Memory B cell (primary cell): ENCODE results near the gene PGAM2.

ENCODE experiments used
- ATAC-seq: fragments of 150-1000 bp; cut with Tn5 transposase; 2 replicates; pipeline ENCODE4 v1.10.0; 2021; ENCODE audit warnings: low read depth, mild to moderate bottlenecking, moderate library complexity
- DNase-seq, 2 donors: peaks; one replicate each; pipeline ENCODE4 v3.0.0; 2022; ENCODE audit warnings: low spot score in 2 of 2
- H3K27ac Mint-ChIP-seq: one replicate; pipeline ENCODE4 v1.8.0; 2022; ENCODE audit warnings: mild to moderate bottlenecking, moderate library complexity, mixed read lengths
- H3K27me3 Mint-ChIP-seq: one replicate; pipeline ENCODE4 v1.8.0; 2022; ENCODE audit warnings: mixed read lengths
- H3K36me3 Mint-ChIP-seq: one replicate; pipeline ENCODE4 v1.8.0; 2022; ENCODE audit warnings: mild to moderate bottlenecking, mixed read lengths
- H3K4me1 Mint-ChIP-seq: one replicate; pipeline ENCODE4 v1.8.0; 2022; ENCODE audit warnings: mixed read lengths
- H3K4me3 Mint-ChIP-seq: one replicate; pipeline ENCODE4 v1.8.0; 2022; ENCODE audit warnings: mild to moderate bottlenecking, moderate library complexity, mixed read lengths
- H3K9me3 Mint-ChIP-seq: one replicate; pipeline ENCODE4 v1.8.0; 2022; ENCODE audit warnings: mixed read lengths

The PGAM2 gene

DNA sequence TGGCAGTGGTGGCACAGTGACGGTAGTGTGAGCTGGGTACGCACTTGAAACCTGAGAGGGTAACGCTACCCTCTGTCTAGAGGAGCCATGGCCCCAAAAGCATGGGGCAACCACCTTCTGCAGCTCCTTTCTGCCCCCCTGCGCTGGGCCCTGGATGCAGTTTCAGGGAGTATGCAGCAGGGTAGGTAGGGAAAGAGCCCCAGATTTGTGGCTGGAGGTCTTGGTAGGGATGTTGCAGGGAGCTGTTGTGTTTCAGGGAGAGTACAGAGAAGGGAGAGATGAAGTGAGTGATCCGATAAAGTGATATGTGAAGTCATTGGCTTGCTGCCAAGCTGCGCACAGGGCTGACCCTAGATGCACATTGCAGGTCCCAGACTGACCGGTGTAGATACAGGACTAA lies 2.7 kb upstream of the PGAM2 start:
- ATAC-seq = no peak
- peaks cover 8% of the 10 kb centered on the region for H3K36me3 Mint-ChIP-seq
- H3K27ac Mint-ChIP-seq = peak overlapping the region; percentile 79
- H3K27me3 Mint-ChIP-seq = no peaks in the 10 kb centered on the region
- no peak for DNase-seq
- peaks cover 3% of the 10 kb centered on the region for H3K9me3 Mint-ChIP-seq
- H3K4me3 Mint-ChIP-seq = no peak overlapping the region
- H3K4me1 Mint-ChIP-seq = peaks cover 52% of the 10 kb centered on the region

DNA sequence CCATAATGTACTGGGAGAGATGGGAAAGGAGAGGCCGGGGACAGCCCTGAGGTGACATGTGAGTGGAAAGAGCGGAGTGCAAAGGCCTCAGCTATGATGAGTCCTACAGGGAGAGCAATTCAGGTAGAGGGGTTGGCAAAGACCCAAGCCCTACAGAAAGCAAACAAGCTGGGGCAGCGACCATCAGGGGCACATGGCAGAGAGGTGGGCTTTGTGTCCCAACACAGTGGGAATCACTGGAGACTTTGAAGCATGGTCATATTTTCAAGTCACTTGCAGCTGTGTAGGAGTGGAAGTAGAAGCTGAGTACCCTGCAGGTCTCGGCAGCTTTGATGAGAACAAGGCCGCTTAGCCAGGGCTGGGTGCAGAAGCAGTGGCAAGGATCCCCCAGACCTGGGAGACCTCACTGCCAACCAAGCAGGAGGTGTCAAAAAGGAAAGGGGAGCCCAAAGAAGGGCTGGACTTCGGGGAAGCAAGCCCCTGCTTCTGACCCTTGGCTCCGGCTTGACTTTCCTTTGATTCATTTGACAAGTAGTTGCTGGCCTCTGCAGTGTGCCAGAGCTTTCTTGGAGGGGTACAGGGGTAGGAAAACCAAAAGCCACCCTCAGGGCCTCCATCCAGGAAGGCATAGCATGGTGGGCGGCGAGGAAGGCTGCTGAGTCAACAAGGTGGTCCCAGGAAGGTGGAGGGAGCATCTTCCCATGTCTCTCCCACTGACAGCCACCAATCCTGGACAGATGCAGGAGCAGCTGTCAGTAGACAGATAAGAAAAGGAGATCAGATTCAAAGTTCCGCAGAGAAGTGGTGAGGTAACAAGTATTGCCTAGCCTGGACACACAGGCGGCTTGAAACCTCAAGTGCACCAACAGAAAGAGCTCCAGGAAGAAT lies 1.9 kb upstream of the PGAM2 start:
- H3K4me1 Mint-ChIP-seq = peaks cover 51% of the 10 kb centered on the region

DNA sequence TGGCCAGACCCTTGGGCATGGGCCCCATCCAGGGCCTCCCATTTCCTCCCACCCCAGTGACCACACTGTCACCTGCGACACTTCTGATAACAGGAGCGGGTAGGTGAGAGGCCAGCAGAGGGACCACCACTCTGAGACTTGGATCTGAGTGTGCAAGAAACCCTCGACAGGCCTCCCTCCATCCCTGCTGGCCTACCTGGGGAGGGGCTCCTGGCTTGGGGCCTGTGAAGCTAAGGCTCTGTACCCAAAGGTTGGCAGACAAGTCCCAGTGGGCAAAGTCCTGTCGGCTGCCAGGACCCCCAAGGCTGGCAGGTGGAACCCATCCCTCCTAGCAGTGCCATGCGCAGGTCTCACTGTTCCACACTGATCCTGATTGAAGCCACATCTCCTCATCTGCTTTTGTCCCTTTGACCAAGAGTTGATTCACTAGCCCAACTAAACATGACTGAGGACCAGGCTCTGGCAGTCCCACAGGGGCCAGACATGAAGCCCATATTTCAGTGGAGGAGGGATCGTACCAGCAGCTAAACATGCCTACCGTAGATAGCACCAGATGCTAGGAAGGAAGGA lies 1.2 kb upstream of the PGAM2 start:
- Mint-ChIP-seq H3K4me3 (no peak overlapping the region), H3K9me3 (peaks cover 3% of the 10 kb centered on the region), H3K36me3 (peaks cover 7% of the 10 kb centered on the region), H3K4me1 (peaks cover 46% of the 10 kb centered on the region), H3K27me3 (no peaks in the 10 kb centered on the region), H3K27ac (no peak overlapping the region)
- ATAC-seq = no peak
- DNase-seq = no peak

More for the DNA sequence above, 1.9 kb upstream of the PGAM2 start:
- Mint-ChIP-seq H3K27ac (peak overlapping the region; percentile 79), H3K9me3 (peaks cover 3% of the 10 kb centered on the region), H3K27me3 (no peaks in the 10 kb centered on the region), H3K36me3 (peaks cover 8% of the 10 kb centered on the region), H3K4me3 (no peak overlapping the region)
- ATAC-seq (no peak), DNase-seq (no peak)

DNA sequence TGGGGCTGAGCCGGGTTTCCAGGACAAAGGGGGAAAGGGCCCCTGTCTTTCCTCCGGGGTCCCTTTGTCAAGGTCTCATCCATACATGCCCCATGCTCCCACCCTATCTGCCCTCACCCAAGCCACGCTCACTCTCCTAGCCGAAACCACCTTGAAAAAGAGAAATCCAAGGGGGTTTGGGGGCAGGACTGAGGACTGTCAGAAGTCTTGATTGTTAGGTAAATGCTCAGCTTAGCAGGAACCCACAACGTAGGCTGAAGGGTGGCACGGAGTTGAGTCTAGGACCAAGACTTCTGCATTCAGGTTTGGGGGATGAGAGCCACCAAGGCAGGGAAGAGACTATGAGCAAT lies 719 bp upstream of the PGAM2 start:
- DNase-seq (no peak), ATAC-seq (peak; percentile 33)
- Mint-ChIP-seq H3K4me1 (peaks cover 45% of the 10 kb centered on the region), H3K27ac (peak overlapping the region; percentile 88), H3K9me3 (peaks cover 3% of the 10 kb centered on the region), H3K27me3 (no peaks in the 10 kb centered on the region), H3K4me3 (peak overlapping the region; percentile 34), H3K36me3 (peaks cover 7% of the 10 kb centered on the region)

DNA sequence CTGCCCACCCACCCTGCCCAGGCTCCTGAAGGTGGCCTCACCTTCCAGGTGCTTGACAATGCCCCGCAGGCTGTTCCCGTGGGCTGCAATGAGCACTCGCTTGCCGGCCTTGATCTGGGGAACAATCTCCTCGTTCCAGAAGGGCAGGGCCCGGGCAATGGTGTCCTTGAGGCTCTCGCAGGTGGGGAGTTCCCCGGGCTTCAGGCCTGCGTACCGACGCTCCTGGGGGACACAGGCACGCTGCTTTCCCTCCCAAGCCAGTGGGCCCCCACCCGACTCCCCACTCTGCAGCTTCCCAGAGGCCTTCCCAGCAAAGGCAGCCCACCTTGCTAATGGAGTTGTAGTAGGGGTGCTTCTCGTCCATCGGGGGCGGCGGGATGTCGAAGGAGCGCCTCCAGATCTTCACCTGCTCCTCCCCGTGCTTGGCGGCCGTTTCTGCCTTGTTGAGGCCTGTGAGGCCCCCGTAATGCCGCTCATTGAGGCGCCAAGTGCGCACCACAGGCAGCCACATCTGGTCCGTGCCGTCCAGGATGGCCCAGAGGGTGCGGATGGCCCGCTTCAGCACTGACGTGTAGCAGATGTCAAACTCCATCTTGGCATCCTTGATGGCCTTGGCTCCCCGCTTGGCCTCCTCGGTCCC lies 456 bp downstream of the PGAM2 start:
- ATAC-seq (peak; percentile 51), DNase-seq (no peak)
- peaks cover 46% of the 10 kb centered on the region for H3K4me1 Mint-ChIP-seq
- no peaks in the 10 kb centered on the region for H3K27me3 Mint-ChIP-seq
- peaks cover 3% of the 10 kb centered on the region for H3K9me3 Mint-ChIP-seq
- H3K27ac Mint-ChIP-seq = peak overlapping the region; percentile 88
- peak overlapping the region; percentile 21 for H3K4me3 Mint-ChIP-seq
- H3K36me3 Mint-ChIP-seq = peaks cover 9% of the 10 kb centered on the region

DNA sequence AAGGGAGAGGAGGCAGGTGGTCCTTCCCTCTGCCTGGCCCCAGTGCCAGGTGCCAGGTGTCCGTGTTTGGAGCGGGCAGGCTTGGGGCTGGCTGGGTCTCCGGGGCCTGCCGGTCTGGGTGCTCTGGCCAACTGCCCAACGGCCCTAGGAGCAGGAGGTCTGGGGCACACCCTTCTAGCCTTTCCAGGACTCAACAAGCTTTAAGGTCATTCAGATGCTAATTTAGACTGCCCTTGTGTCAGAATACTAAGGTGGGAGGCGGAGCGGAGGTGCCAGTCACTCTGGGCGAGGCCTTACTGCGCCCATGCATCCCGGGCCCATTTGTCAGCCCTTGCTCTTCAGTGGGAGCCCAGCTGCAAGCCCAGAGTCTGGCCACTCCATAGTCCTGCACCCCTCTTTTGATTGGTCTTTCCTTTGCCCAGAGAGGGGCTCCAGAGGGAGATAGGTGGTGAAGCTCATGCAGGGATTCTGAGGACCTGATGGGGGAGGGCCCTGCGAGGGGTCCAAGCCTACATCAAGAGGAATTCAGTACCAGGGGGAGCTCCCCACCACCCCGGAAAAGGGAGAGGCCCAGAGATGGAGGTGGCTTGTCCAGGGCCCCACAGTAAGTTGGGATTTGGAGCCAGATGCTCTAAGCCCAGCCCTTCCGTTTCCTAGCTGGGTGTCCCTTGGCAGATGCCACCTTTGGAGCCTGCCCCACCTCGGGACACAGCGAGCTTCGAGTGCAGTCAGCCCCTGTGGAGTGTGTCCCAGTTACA lies 1.3 kb downstream of the PGAM2 start:
- Mint-ChIP-seq H3K4me3 (no peak overlapping the region), H3K4me1 (peaks cover 45% of the 10 kb centered on the region), H3K27me3 (no peaks in the 10 kb centered on the region), H3K36me3 (peaks cover 12% of the 10 kb centered on the region), H3K9me3 (peaks cover 2% of the 10 kb centered on the region), H3K27ac (peak overlapping the region; percentile 60)
- ATAC-seq (no peak), DNase-seq (no peak)

DNA sequence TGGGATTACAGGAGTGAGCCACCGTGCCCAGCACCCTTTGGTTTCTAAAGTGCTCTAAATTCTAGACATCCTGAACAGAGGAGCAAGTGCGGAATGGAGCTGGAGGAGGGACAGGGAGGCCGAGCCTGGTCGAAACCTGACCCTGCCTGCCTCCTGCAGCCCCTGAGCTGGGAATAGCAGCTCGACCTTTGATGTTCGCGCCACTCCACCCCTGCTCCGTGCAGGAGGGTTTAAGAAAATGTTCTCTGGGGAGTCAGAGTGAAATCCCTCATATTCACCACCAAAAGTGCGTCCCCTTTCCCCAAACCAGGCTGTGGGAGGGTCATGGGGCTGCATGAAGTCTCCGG lies 1.8 kb downstream of the PGAM2 start:
- H3K4me3 Mint-ChIP-seq = no peak overlapping the region

DNA sequence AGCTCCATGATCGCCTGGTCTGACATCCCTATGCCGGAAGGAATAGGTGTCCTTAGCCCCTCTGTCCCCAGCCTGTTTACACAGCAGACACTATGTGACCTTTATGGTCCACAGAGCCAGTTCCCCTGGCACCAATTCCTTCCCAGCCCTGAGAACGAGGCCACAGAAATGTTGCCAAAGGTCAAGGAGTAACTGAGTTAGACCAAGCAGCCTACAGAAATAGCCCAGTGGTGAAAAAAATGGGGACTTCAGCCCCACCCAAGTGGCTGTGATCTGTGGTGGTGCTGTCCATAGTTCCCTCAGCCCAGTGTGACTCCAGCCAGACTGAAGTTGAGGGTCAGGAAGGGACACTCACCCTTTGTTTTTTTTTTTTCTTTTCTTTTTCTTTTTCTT lies 2.5 kb downstream of the PGAM2 start:
- Mint-ChIP-seq H3K36me3 (peaks cover 19% of the 10 kb centered on the region), H3K9me3 (no peaks in the 10 kb centered on the region), H3K27me3 (no peaks in the 10 kb centered on the region), H3K4me3 (no peak overlapping the region), H3K27ac (no peak overlapping the region), H3K4me1 (peaks cover 53% of the 10 kb centered on the region)
- DNase-seq (no peak), ATAC-seq (no peak)

More for the DNA sequence above, 1.8 kb downstream of the PGAM2 start:
- no peaks in the 10 kb centered on the region for H3K27me3 Mint-ChIP-seq
- peaks cover 50% of the 10 kb centered on the region for H3K4me1 Mint-ChIP-seq
- peaks cover 15% of the 10 kb centered on the region for H3K36me3 Mint-ChIP-seq
- DNase-seq (no peak), ATAC-seq (no peak)
- H3K9me3 Mint-ChIP-seq = peaks cover 2% of the 10 kb centered on the region
- peak overlapping the region; percentile 60 for H3K27ac Mint-ChIP-seq

DNA sequence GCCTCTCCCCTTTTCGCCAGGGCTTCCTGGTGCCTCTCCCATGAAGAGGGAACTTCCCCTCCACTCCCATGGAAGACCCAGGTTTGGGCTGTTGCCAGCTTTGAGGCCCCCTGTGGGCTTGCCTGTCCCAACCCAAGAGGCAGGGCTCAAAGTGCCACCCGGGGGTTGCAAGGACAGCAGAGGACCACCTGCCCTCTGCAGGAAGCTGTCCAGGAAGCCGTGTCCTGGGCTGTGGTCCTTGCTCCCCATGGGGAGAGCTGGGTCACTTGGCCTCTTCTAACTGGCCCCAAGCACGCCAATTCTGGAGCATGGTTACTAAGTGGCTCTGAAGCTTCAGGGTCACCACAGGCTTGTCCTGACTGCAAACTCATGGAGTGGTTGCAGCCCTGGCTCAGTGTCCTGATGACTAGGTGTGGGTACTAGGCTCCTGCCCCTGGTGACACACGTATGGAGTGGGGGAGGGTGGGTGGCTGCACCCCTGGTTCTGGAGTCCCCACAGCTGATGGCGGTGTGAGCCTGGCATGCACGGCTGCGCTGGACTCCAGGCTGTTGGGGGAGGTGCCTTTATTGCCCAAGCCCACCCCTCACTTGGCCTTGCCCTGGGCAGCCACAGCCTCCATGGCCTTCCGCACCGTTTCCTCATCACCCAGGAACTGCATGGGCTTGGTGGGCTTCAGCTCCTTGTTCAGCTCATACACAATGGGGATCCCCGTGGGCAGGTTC lies 3.0 kb downstream of the PGAM2 start:
- Mint-ChIP-seq H3K4me3 (no peak overlapping the region), H3K9me3 (no peaks in the 10 kb centered on the region), H3K36me3 (peaks cover 24% of the 10 kb centered on the region), H3K27ac (no peak overlapping the region), H3K27me3 (no peaks in the 10 kb centered on the region), H3K4me1 (peaks cover 55% of the 10 kb centered on the region)
- DNase-seq = no peak
- no peak for ATAC-seq

DNA sequence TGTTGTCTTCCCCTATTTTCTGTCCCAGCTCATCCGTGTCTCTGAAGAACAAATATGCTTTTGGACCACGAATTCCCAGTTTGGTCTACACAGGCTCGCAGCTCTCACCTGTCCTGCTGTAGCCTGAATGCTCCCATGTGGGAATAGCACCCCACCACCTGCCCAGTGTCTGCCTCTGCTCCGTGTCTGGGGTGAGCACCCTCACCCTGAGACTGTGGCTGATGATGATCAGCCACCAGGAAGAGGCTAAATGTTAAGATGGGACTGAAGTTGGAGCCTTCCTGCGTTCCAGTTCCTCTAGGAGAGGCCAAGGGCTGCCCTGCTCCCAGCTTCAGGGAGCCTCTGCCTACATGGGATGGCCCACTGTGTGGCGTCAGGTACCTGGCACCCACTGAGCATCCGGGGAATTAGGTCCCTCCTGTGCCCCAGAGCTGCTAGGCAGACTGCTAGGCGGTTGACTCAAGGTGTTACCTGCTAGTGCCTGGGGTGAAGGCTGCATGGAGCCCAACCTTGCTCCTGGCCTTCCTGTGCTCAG lies 3.7 kb downstream of the PGAM2 start:
- Mint-ChIP-seq H3K27ac (no peak overlapping the region), H3K9me3 (no peaks in the 10 kb centered on the region), H3K36me3 (peaks cover 26% of the 10 kb centered on the region), H3K4me3 (no peak overlapping the region), H3K4me1 (peaks cover 55% of the 10 kb centered on the region), H3K27me3 (no peaks in the 10 kb centered on the region)
- no peak for ATAC-seq
- no peak for DNase-seq

DNA sequence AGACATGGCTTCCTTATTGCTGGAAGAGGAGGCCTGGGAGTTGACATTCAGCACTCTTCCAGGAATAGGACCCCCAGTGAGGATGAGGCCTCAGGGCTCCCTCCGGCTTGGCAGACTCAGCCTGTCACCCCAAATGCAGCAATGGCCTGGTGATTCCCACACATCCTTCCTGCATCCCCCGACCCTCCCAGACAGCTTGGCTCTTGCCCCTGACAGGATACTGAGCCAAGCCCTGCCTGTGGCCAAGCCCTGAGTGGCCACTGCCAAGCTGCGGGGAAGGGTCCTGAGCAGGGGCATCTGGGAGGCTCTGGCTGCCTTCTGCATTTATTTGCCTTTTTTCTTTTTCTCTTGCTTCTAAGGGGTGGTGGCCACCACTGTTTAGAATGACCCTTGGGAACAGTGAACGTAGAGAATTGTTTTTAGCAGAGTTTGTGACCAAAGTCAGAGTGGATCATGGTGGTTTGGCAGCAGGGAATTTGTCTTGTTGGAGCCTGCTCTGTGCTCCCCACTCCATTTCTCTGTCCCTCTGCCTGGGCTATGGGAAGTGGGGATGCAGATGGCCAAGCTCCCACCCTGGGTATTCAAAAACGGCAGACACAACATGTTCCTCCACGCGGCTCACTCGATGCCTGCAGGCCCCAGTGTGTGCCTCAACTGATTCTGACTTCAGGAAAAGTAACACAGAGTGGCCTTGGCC lies 4.3 kb downstream of the PGAM2 start:
- Mint-ChIP-seq H3K9me3 (no peaks in the 10 kb centered on the region), H3K27me3 (no peaks in the 10 kb centered on the region), H3K36me3 (peaks cover 27% of the 10 kb centered on the region), H3K4me3 (no peak overlapping the region), H3K4me1 (peaks cover 56% of the 10 kb centered on the region), H3K27ac (no peak overlapping the region)
- no peak for DNase-seq
- ATAC-seq = no peak

DNA sequence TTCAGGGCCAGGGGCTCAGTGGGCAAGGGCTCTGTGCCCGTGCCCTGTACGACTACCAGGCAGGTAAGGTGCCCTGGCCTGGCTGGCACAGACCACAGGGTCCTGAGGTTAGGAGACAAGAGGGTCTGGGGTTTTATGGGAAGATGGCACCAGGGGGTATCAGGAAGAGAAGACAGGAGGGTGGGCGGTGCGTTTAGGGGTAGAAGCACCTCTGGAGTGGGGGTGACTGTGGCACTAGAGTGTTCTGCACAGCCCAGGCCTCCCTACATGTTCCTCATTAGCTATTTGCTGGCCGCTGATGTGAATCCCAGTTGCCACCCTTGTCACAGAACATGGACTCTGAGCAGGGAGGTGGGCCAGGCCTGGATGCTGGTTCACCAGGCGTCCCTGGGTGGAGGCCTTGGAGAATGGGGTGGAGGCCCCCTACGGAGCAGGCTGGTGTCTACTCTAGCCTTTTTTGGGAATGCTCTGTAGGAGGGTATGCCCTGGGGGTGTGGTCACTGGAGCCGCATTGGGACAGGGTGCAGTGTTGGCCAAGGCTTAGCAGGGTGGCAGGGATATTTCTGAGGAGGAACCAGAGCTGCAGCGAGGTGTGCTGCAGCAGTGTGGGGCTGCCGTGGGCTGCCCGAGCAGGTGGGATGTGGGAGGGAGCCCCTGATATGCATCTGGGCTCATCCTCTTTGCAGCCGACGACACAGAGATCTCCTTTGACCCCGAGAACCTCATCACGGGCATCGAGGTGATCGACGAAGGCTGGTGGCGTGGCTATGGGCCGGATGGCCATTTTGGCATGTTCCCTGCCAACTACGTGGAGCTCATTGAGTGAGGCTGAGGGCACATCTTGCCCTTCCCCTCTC lies 5.0 kb downstream of the PGAM2 start:
- no peaks in the 10 kb centered on the region for H3K27me3 Mint-ChIP-seq
- ATAC-seq = no peak
- no peak overlapping the region for H3K27ac Mint-ChIP-seq
- DNase-seq = no peak
- H3K4me1 Mint-ChIP-seq = peaks cover 51% of the 10 kb centered on the region
- H3K36me3 Mint-ChIP-seq = peaks cover 31% of the 10 kb centered on the region
- peak overlapping the region; percentile 46 for H3K4me3 Mint-ChIP-seq
- no peaks in the 10 kb centered on the region for H3K9me3 Mint-ChIP-seq
